ENCODE results near the gene EIF3I.

Gene EIF3I

GRCh38 chr1:32199043-32199716, 23.0 kb upstream of the EIF3I start:
- Histone ChIP-seq H3K4me3 (ENCODE audit: low read depth in 1 of 2, low read length in 1 of 2) (no peak overlapping the region), H3K4me1 (ENCODE audit: control insufficient read depth in 1 of 2, insufficient read depth in 1 of 2, low read depth in 1 of 2, low read length in 1 of 2) (peaks cover 23% of the 10 kb centered on the region in 2 experiments), H3K9me3 (no peaks in the 10 kb centered on the region), H3K27me3 (peaks cover 13% of the 10 kb centered on the region), H3K27ac (no peak overlapping the region), H3K36me3 (peaks cover 47% of the 10 kb centered on the region)
- no peak for TF ChIP-seq CTCF (IDR thresholded peaks at IDR 0.05)

GRCh38 chr1:32199717-32200072, 22.5 kb upstream of the EIF3I start:
- H3K4me1 ChIP-seq (ENCODE audit: control insufficient read depth in 1 of 2, insufficient read depth in 1 of 2, low read depth in 1 of 2, low read length in 1 of 2): peaks cover 23% of the 10 kb centered on the region in 2 experiments
- peaks cover 13% of the 10 kb centered on the region for H3K27me3 ChIP-seq
- no peaks in the 10 kb centered on the region for H3K9me3 ChIP-seq
- peak overlapping the region; percentile 48 for H3K27ac ChIP-seq
- TF ChIP-seq CTCF (IDR thresholded peaks at IDR 0.05): no peak
- H3K36me3 ChIP-seq: peaks cover 42% of the 10 kb centered on the region
- H3K4me3 ChIP-seq (ENCODE audit: low read depth in 1 of 2, low read length in 1 of 2): peak overlapping the region in 1 of 2 experiments; percentile 68

GRCh38 chr1:32200226-32201010, 21.8 kb upstream of the EIF3I start, which contains the start of gene CCDC28B:
TSS of gene CCDC28B (plus strand) at chr1:32200595. CDS start at chr1:32201936, 1,341 bp downstream.
- Histone ChIP-seq H3K27me3 (peaks cover 13% of the 10 kb centered on the region), H3K36me3 (peaks cover 35% of the 10 kb centered on the region), H3K9me3 (no peaks in the 10 kb centered on the region), H3K4me1 (ENCODE audit: control insufficient read depth in 1 of 2, insufficient read depth in 1 of 2, low read depth in 1 of 2, low read length in 1 of 2) (peaks cover 29 to 30% of the 10 kb centered on the region in 2 experiments), H3K27ac (peak within 1 kb of the TSS; percentile 48), H3K4me3 (ENCODE audit: low read depth in 1 of 2, low read length in 1 of 2) (peak within 1 kb of the TSS; percentile 68 to 85)
- TF ChIP-seq CTCF (IDR thresholded peaks at IDR 0.05): no peak

- no peak for TF ChIP-seq CTCF (IDR thresholded peaks at IDR 0.05)
- Histone ChIP-seq H3K4me1 (ENCODE audit: control insufficient read depth in 1 of 2, insufficient read depth in 1 of 2, low read depth in 1 of 2, low read length in 1 of 2) (peaks cover 37% of the 10 kb centered on the region in 2 experiments), H3K36me3 (peaks cover 27% of the 10 kb centered on the region), H3K27me3 (peaks cover 13% of the 10 kb centered on the region), H3K4me3 (ENCODE audit: low read depth in 1 of 2, low read length in 1 of 2) (peak overlapping the region; percentile 68 to 85), H3K9me3 (no peaks in the 10 kb centered on the region), H3K27ac (peak overlapping the region; percentile 48)
Observed at GRCh38 chr1:32201011-32201855, 21.0 kb upstream of the EIF3I start.

GRCh38 chr1:32204943-32205361, 17.3 kb upstream of the EIF3I start:
- Histone ChIP-seq H3K4me1 (ENCODE audit: control insufficient read depth in 1 of 2, insufficient read depth in 1 of 2, low read depth in 1 of 2, low read length in 1 of 2) (peaks cover 36% of the 10 kb centered on the region in 2 experiments), H3K27me3 (peaks cover 13% of the 10 kb centered on the region), H3K4me3 (ENCODE audit: low read depth in 1 of 2, low read length in 1 of 2) (peak overlapping the region; percentile 66 to 71), H3K36me3 (no peaks in the 10 kb centered on the region), H3K27ac (peak overlapping the region; percentile 19), H3K9me3 (no peaks in the 10 kb centered on the region)
- TF ChIP-seq CTCF (IDR thresholded peaks at IDR 0.05): no peak

All from neutrophil (primary cell).